Dermis blood vessel endothelial cell (primary cell): ENCODE results near the gene CTSW. TPM values are rescaled to one million over a fixed set of nuclear protein-coding genes. Genes with fewer than 3 reads are reported as not detected.

Source experiments
- DNase-seq: peaks from one replicate; pipeline ENCODE4 v3.0.0; 2010
- total RNA-seq: library from RNA; depleted of rRNA; stranded (reverse); fragments of >200 nt; gene quantifications from 2 replicates; pipeline ENCODE4 v1.2.3, GENCODE V29; 2014

The CTSW gene
- total RNA-seq, 1 donor from 2014 or later, result not detected

GRCh38 chr11:65856689-65857499, 22.7 kb upstream of the CTSW start:
- peak; percentile 71 for DNase-seq

GRCh38 chr11:65857500-65857852, 22.2 kb upstream of the CTSW start:
- no peak for DNase-seq

- DNase-seq, result peak; percentile 98
Measured at GRCh38 chr11:65857853-65858680, 21.6 kb upstream of the CTSW start, which contains the start of gene CFL1. TSS of gene CFL1 (minus strand) at chr11:65858180. CDS start at chr11:65858099, 81 bp downstream.

GRCh38 chr11:65858681-65859087, 21.0 kb upstream of the CTSW start:
- DNase-seq, result no peak

GRCh38 chr11:65859095-65859811, 20.4 kb upstream of the CTSW start:
- DNase-seq, result peak; percentile 99

- no peak for DNase-seq
Measured at GRCh38 chr11:65859812-65860277, 19.8 kb upstream of the CTSW start.

- peak; percentile 99 for DNase-seq
Measured at GRCh38 chr11:65860278-65861164, 19.1 kb upstream of the CTSW start, which contains the start of gene MUS81. TSS of gene MUS81 (plus strand) at chr11:65860433. CDS start at chr11:65860754, 321 bp downstream.

GRCh38 chr11:65861165-65861505, 18.5 kb upstream of the CTSW start:
- DNase-seq, result peak; percentile 36

GRCh38 chr11:65861533-65862183, 18.0 kb upstream of the CTSW start:
- DNase-seq, result no peak

- DNase-seq, result no peak
Measured at GRCh38 chr11:65862191-65862735, 17.4 kb upstream of the CTSW start.

GRCh38 chr11:65862941-65863888, 16.4 kb upstream of the CTSW start:
- DNase-seq, result no peak

GRCh38 chr11:65863889-65864705, 15.5 kb upstream of the CTSW start:
- no peak for DNase-seq

- DNase-seq, result no peak
Measured at GRCh38 chr11:65864706-65865471, 14.7 kb upstream of the CTSW start.

GRCh38 chr11:65865550-65866172, 14.0 kb upstream of the CTSW start:
- no peak for DNase-seq

GRCh38 chr11:65866509-65867283, 12.9 kb upstream of the CTSW start:
- no peak for DNase-seq

- no peak for DNase-seq
Measured at GRCh38 chr11:65867284-65868071, 12.2 kb upstream of the CTSW start.
